Stomach smooth muscle (tissue), 2 donors: ENCODE measurements around the gene NKAIN4.
A peak's percentile ranks its signal among the peaks of the same experiment; 100 is the strongest.

ENCODE experiments used
- H3K27ac ChIP-seq: one replicate; pipeline ENCODE4 v1.7.0; 2013; ENCODE audit warnings: mild to moderate bottlenecking, low read length, inconsistent platforms
- H3K27me3 ChIP-seq, 2 donors: one replicate each; pipeline ENCODE4 v1.7.0; 2013; ENCODE audit warnings: low read length in 2 of 2; ENCODE audit not compliant: insufficient read depth in 2 of 2, control insufficient read depth in 1 of 2
- H3K36me3 ChIP-seq, 2 donors: one replicate each; pipeline ENCODE4 v1.7.0; 2013; ENCODE audit warnings: low read length in 2 of 2; ENCODE audit not compliant: control insufficient read depth in 2 of 2, insufficient read depth in 2 of 2
- H3K4me1 ChIP-seq: one replicate; pipeline ENCODE4 v1.7.0; 2013; ENCODE audit warnings: low read length; ENCODE audit not compliant: control insufficient read depth, insufficient read depth
- H3K4me3 ChIP-seq, 2 donors: one replicate each; pipeline ENCODE4 v1.7.0; 2013; ENCODE audit warnings: low read length in 2 of 2
- H3K9ac ChIP-seq, 2 donors: one replicate each; pipeline ENCODE4 v1.7.0; 2013; ENCODE audit warnings: low read length in 2 of 2, mild to moderate bottlenecking in 1 of 2
- H3K9me3 ChIP-seq, 2 donors: one replicate each; pipeline ENCODE4 v1.7.0; 2013; ENCODE audit warnings: low read length in 2 of 2; ENCODE audit not compliant: control insufficient read depth in 2 of 2
- donor health status: healthy.
- donor health status: Pancreatic carcinoma.

NKAIN4 gene

DNA sequence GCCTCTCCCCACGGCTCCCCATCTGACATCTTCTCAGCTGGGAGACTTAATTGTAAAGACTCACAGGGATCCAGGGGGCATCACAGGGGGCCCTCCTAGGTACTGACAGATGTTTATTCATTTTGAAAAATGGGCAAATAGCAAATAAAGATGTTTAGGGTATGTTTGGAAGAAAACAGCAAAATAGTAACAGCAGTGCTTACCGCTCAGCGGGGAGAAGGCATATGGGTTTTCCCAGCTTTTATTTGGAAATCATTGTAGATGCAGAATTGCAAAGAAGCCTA, 21.3 kb downstream of the NKAIN4 start:
- Histone ChIP-seq H3K36me3 (no peaks in the 10 kb centered on the region), H3K4me1 (peaks cover 5% of the 10 kb centered on the region), H3K9me3 (no peaks in the 10 kb centered on the region), H3K4me3 (no peak overlapping the region), H3K27ac (no peak overlapping the region), H3K9ac (no peak overlapping the region), H3K27me3 (peaks cover 8 to 15% of the 10 kb centered on the region in 2 donors)

DNA sequence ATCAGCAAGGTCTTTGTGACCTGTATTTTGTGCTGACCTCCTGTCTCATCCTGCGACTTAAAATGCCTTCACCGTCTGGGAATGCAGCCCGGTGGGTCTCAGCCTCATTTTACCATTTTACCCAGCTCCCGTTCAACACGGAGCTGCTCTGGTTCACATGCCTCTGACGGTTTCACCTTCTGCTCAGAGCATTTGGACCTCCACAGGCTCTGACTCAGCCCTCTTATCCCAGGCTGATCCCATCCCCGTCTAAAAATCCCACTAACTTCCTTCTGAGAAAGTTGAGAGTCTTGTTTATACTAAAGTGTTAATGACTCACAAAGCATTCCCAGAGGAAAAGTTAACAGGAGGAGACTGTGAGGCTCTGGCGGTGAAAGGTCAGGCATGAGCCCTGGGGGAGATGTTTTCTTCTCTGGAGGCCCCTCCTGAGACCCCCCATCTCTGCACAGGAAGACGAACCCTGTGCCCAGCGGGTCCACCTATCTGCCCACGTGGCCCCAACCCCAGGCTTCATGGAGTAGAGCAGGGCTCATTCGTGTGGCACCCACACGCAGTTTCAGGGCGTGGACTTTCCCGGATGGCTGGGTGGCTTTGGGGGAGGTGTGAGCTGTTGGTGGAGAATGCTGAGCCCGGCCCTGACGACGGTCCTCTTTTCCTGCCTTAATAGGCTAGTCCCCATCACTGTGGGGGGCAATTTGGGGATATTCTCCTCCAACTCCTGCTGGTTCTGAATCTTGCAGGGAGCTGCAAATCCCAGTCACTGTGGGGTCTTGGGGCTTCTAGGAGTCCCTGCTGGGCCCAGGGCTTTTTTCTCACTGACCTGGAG, 21.8 kb downstream of the NKAIN4 start:
- Histone ChIP-seq H3K27ac (no peak overlapping the region), H3K36me3 (no peaks in the 10 kb centered on the region), H3K9ac (no peak overlapping the region), H3K27me3 (peaks cover 8 to 15% of the 10 kb centered on the region in 2 donors), H3K4me3 (no peak overlapping the region), H3K9me3 (no peaks in the 10 kb centered on the region), H3K4me1 (peaks cover 5% of the 10 kb centered on the region)

DNA sequence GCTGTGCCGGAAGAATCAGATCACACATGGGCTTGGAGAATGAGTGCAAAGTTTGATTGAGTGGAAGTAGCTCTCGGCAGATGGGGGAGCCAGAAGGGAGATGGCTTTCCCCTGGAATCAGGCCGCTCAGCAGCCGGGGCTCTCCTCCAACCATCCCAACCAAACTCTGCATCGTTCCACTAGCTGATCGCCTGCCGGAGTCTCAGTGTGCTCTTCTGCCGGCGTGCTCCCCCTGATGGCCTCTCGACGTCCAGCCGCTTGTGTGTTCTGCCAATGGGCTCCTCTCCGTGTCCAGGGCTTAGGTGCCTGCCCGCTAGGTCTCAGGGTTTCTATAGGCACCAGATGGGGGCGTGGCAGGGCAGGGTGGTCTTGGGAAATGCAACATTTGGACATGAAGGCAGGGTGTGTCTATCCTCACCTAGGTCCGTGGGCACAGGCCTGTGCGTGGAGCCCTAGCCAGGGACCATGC, 23.4 kb downstream of the NKAIN4 start:
- Histone ChIP-seq H3K27ac (no peak overlapping the region), H3K9ac (peak overlapping the region in 1 of 2 donors; percentile 21), H3K27me3 (peaks cover 12 to 15% of the 10 kb centered on the region in 2 donors), H3K36me3 (no peaks in the 10 kb centered on the region), H3K4me1 (peaks cover 5% of the 10 kb centered on the region), H3K9me3 (no peaks in the 10 kb centered on the region), H3K4me3 (no peak overlapping the region)

DNA sequence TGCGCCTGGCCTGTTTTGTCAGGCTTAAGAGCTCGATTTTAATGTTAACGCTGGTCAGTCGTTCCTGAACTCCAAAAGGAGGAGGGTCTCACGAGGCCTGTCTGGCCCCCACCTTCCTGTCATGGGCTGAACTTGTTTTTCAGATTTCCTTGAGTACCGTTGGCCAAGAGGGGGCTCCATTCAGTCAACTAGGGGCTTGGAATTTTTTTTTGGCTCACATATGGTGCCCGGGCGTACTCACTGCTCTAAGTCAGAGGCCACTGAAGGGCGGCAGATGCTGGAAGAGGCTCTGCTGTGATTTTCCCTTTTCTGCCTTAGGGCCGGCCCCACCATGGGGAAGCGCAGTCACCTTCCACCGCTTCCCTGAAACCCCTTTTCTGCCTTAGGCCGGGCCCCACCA, 25.5 kb downstream of the NKAIN4 start:
- H3K4me3 ChIP-seq = no peak overlapping the region
- no peaks in the 10 kb centered on the region for H3K9me3 ChIP-seq
- H3K9ac ChIP-seq = no peak overlapping the region
- H3K4me1 ChIP-seq = peaks cover 16% of the 10 kb centered on the region
- H3K27ac ChIP-seq = no peak overlapping the region
- H3K27me3 ChIP-seq = peaks cover 3 to 10% of the 10 kb centered on the region in 2 donors
- no peaks in the 10 kb centered on the region for H3K36me3 ChIP-seq

DNA sequence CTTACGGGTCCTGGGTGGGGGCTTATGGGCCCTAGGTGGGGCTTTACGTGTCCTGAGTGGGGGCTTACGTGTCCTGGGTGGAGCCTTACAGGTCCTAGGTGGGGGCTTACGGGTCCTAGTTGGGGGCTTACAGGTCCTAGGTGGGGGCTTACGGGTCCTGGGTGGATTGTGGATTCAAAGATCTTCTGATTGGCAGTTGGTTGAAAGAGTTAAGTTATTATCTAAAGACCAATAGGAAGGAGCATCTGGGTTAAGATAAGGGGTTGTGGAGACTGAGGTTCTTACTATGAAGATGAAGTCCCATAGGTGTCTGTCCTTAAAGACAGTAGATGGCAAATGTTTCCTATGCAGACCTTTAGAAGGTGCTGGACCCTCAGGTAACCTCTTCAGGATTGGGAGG, 27.0 kb downstream of the NKAIN4 start:
- H3K9ac ChIP-seq = no peak overlapping the region

DNA sequence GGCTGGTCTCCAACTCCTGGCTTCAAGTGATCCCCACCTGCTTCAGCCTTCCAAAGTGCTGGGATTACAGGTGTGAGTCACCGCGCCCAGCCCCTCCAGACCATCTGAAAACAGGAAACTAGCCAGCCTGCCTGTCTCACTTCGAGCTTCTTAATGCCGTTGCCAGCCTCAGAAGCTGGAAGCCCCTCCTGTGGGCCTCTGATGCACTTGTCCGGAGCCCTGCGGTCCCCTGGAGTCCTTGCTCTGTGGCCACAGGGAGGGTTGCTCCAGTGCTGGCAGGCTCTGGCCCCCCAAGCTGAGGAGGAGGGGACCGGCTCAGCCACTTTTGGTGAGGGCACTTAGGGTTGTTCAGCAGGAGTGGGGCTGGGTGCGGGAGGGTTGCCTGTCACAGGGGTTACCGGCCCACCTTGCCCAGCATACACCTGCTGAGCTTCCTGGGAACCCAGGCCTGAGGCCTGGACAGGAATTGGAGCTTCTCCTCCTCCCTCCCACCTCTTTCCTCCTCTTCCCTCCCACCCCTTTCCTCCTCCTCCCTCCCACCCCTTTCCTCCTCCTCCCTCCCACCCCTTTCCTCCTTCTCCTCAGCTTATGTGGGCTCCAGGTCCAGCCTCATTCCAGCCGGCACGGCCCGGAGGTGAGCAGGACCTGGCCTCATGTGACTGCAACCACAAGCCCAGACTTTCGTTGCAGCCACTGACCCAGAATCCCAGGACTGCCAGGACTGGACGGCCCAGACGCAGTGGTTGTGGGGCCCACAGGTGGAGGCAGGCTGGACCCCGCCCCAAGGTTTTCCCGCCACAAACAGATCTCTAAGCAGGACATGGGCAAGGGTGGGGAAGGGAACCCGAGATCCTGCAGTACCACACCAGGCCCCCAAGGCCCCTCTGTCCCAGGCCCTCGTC, 28.0 kb downstream of the NKAIN4 start:
- Histone ChIP-seq H3K9me3 (no peaks in the 10 kb centered on the region), H3K4me1 (peaks cover 16% of the 10 kb centered on the region), H3K36me3 (no peaks in the 10 kb centered on the region), H3K4me3 (no peak overlapping the region), H3K27me3 (peaks cover 3 to 10% of the 10 kb centered on the region in 2 donors), H3K27ac (no peak overlapping the region), H3K9ac (no peak overlapping the region)

More for the DNA sequence above, 27.0 kb downstream of the NKAIN4 start:
- H3K4me3 ChIP-seq = no peak overlapping the region
- H3K36me3 ChIP-seq = no peaks in the 10 kb centered on the region
- H3K4me1 ChIP-seq = peaks cover 16% of the 10 kb centered on the region
- H3K27me3 ChIP-seq = peaks cover 3 to 10% of the 10 kb centered on the region in 2 donors
- H3K27ac ChIP-seq = no peak overlapping the region
- no peaks in the 10 kb centered on the region for H3K9me3 ChIP-seq

DNA sequence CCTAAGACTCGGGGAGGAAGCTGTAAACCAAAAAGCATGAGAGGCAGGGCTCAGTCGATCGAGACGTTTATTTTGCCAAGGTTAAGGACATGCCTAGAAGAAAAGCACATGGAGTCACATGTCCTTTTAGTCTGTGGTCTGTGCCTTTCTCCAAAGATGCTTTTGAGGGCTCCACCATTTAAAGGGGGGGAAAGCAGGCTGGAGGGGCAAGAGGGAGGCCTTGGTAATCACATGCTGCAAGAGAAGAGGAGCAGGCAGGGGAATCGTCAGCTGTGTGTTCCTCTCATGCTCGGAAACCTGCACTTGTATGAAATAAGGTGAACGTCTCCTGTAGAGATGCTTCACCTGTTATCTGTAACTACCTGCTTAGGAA, 29.2 kb downstream of the NKAIN4 start:
- Histone ChIP-seq H3K27ac (no peak overlapping the region), H3K36me3 (no peaks in the 10 kb centered on the region), H3K27me3 (peaks cover 3 to 8% of the 10 kb centered on the region in 2 donors), H3K4me1 (peaks cover 11% of the 10 kb centered on the region), H3K9me3 (no peaks in the 10 kb centered on the region), H3K4me3 (no peak overlapping the region), H3K9ac (no peak overlapping the region)

DNA sequence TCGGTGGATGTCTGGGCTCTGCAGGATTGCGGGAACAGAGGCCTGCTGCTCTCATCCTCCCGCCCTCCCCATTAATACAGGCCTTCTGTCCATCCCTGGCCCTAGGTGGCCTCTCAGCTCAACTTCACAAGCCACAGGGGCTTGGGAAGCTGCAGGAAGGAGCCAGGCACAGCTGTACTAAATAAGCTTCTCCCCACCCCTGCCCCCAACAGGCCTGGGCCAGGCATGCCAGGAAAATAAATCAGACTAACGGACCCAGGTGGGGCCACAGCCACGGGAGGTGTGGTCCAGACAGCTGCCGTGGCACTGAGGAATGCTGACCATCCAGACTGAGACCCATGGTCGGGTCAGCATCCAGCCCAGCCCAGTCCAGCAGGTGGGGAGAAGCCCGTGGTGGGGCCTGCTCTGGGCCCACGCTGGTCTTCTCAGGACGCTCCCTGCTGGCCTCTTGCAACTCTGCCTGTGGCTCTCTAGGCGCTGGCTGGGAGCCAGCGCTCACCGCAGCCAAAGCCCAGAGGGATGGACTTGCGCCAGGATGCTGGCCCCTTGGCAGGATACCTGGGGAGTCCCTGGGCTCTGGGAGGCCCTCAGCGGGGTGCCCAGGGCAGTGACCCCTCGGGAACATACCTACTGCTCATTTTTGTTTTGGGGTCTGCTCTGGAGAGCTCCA, 29.7 kb downstream of the NKAIN4 start:
- H3K4me3 ChIP-seq = no peak overlapping the region
- no peaks in the 10 kb centered on the region for H3K36me3 ChIP-seq
- H3K4me1 ChIP-seq = peaks cover 11% of the 10 kb centered on the region
- H3K27ac ChIP-seq = no peak overlapping the region
- H3K27me3 ChIP-seq = peaks cover 6 to 8% of the 10 kb centered on the region in 2 donors
- H3K9ac ChIP-seq = peak overlapping the region in 1 of 2 donors; percentile 36
- no peaks in the 10 kb centered on the region for H3K9me3 ChIP-seq

DNA sequence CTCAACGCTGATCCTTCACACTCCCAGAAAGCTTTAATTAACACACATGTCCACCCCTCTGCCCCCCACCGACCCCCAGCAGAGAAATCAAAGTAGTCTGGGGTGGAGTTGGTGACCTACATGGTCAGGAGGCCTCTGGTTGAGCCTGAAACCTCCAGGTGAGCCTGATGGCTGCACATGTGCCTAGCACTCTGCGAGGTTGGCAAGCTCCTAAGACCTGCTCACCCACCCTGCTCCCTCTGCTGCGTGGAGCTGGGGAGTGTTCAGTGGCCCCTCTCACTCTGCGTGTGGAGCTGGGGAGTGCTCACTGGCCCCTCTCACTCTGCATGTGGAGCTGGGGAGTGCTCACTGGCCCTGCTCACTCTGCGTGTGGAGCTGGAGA, 30.4 kb downstream of the NKAIN4 start:
- Histone ChIP-seq H3K9me3 (no peaks in the 10 kb centered on the region), H3K4me1 (peaks cover 11% of the 10 kb centered on the region), H3K9ac (no peak overlapping the region), H3K36me3 (no peaks in the 10 kb centered on the region), H3K4me3 (no peak overlapping the region), H3K27me3 (peaks cover 7 to 8% of the 10 kb centered on the region in 2 donors), H3K27ac (no peak overlapping the region)

DNA sequence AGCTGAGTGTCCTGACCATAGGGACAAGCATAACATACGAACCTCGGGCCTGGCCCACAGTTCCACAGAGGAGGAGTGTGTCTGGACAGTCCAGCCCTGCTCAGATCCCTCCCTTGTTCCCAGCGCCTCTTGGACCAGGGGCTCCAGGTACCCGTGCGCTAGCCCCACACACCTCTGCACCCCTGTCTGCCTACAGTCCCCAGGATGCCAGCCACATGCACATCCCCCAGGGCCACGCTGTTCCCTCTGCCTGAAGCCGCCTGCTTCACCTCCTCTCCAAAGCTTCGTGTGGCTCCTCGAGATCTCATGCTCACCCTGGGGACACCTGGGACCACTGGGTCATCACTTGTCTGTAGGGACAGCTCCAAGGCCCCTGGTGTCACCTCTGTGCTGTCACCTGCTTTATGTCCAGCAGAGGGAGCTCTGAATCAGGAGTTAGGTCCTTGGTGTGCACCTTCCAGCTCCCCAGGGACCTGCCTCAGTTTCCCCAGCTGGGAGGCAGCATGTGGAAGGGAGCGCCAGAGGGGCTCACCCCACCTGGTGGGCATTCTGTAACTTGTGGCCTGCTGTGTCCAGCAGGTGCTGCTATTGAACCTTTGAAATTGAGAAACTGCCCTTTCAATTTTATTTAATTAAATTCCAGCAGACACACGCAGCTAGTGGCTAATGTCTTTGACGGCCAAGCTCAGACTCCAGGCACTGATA, 31.0 kb downstream of the NKAIN4 start:
- Histone ChIP-seq H3K9ac (no peak overlapping the region), H3K9me3 (no peaks in the 10 kb centered on the region), H3K4me1 (peaks cover 11% of the 10 kb centered on the region)

More for the DNA sequence above, 31.0 kb downstream of the NKAIN4 start:
- no peaks in the 10 kb centered on the region for H3K36me3 ChIP-seq
- peaks cover 5 to 7% of the 10 kb centered on the region in 2 donors for H3K27me3 ChIP-seq
- H3K4me3 ChIP-seq = no peak overlapping the region
- H3K27ac ChIP-seq = no peak overlapping the region
